A549 (cell line): ENCODE results near the gene PRPF8. TPM values are rescaled to one million over a fixed set of nuclear protein-coding genes. Genes with fewer than 3 reads are reported as not detected.

ENCODE experiments used
- ATAC-seq, 2 experiments: fragments of 200-7000 bp in 1 of 2; fragments of >200 bp in 1 of 2; cut with Nextera tagmentation in 1 of 2; cut with Tn5 transposase in 1 of 2; 3 replicates each; pipeline versions ENCODE4 v1.8.0 to v1.9.1; 2018 to 2020; ENCODE audit warnings: mild to moderate bottlenecking in 1 of 2, moderate library complexity in 1 of 2
- CTCF ChIA-PET: fragments of 300-600 bp; sonication (Branson Sonifier 250); formaldehyde crosslinking; extraction: SDS; loops from one replicate; lab custom pipeline; 2021; ENCODE audit warnings: antibody characterized with exemption, inconsistent platforms; lab: Yijun Ruan, JAX
- POLR2A ChIA-PET: fragments of 350-600 bp; formaldehyde crosslinking; extraction: SDS; loops from one replicate; lab custom pipeline; 2021; ENCODE audit warnings: antibody characterized with exemption, inconsistent platforms; lab: Yijun Ruan, JAX
- DNase-seq, 2 experiments: peaks; one replicate each; pipeline versions ENCODE4 v3.0.0 to v3.0.0-alpha.2; 2011 to 2016; ENCODE audit warnings: low read depth in 1 of 2, low spot score in 1 of 2
- FAIRE-seq: peaks from 2 replicates; lab custom pipeline; 2011; peaks lifted over from hg19 to GRCh38; lab: Jason Lieb, UNC
- H3K27ac ChIP-seq, 2 experiments: fragments of >200 bp; sonication (Bioruptor Twin); formaldehyde crosslinking; 3 replicates each; pipeline ENCODE4 v1.5.1; 2016 to 2017
- H3K4me1 ChIP-seq: fragments of >200 bp; sonication (Bioruptor Twin); formaldehyde crosslinking; 3 replicates; pipeline ENCODE4 v1.6.1; 2016
- H3K4me2 ChIP-seq: fragments of >200 bp; sonication (Bioruptor Twin); formaldehyde crosslinking; 3 replicates; pipeline ENCODE4 v1.6.1; 2016
- H3K4me3 ChIP-seq: fragments of >200 bp; sonication (Bioruptor Twin); formaldehyde crosslinking; 3 replicates; pipeline ENCODE4 v1.5.1; 2016
- H3K9me3 ChIP-seq: fragments of >200 bp; sonication (Bioruptor Twin); formaldehyde crosslinking; 3 replicates; pipeline ENCODE4 v1.6.1; 2016
- CBX8 ChIP-seq: fragments of 200-600 bp; sonication (generic); IDR thresholded peaks from 2 replicates; pipeline ENCODE4 v1.6.1; 2016
- CEBPB ChIP-seq, 2 experiments: fragments of >200 bp in 1 of 2; sonication (Bioruptor Twin) in 1 of 2; formaldehyde crosslinking in 1 of 2; IDR thresholded peaks; 2 replicates each; pipeline ENCODE4 v1.6.1; 2012 to 2016
- EHF ChIP-seq: fragments of 250-450 bp; sonication (Bioruptor Pico); IDR thresholded peaks from 2 replicates; pipeline ENCODE4 v1.5.0; 2020; ENCODE audit warnings: mild to moderate bottlenecking
- EP300 ChIP-seq, 2 experiments: fragments of >200 bp; sonication (Bioruptor Twin); formaldehyde crosslinking; IDR thresholded peaks; 2 replicates in 1 of 2; 3 replicates in 1 of 2; pipeline ENCODE4 v1.6.1; 2016 to 2017
- ESRRA ChIP-seq: fragments of 150-350 bp; IDR thresholded peaks from 2 replicates; pipeline ENCODE4 v1.6.1; 2014; ENCODE audit warnings: mild to moderate bottlenecking, low read length, borderline replicate concordance
- FOSB ChIP-seq: fragments of 250-450 bp; sonication (Bioruptor Pico); IDR thresholded peaks from 2 replicates; pipeline ENCODE4 v1.5.0; 2020; ENCODE audit warnings: mild to moderate bottlenecking, moderate library complexity
- GATA3 ChIP-seq: IDR thresholded peaks from 2 replicates; pipeline ENCODE4 v1.6.1; 2012; ENCODE audit warnings: borderline replicate concordance
- HDAC2 ChIP-seq: fragments of 200-600 bp; sonication (generic); IDR thresholded peaks from 2 replicates; pipeline ENCODE4 v1.6.1; 2016
- HMGXB4 ChIP-seq: fragments of 250-450 bp; sonication (Bioruptor Pico); IDR thresholded peaks from 2 replicates; pipeline ENCODE4 v1.5.0; 2021; ENCODE audit warnings: mild to moderate bottlenecking, moderate library complexity, borderline replicate concordance
- HOXA7 ChIP-seq: fragments of 250-450 bp; sonication (Bioruptor Pico); IDR thresholded peaks from 2 replicates; pipeline ENCODE4 v1.5.0; 2020; ENCODE audit warnings: mild to moderate bottlenecking, moderate library complexity
- HOXB13 ChIP-seq: fragments of 250-450 bp; sonication (Bioruptor Pico); IDR thresholded peaks from 2 replicates; pipeline ENCODE4 v1.5.0; 2020; ENCODE audit warnings: low read depth, mild to moderate bottlenecking, moderate library complexity
- JUN ChIP-seq, 2 experiments: fragments of >200 bp; sonication (Bioruptor Twin); formaldehyde crosslinking; IDR thresholded peaks; 2 replicates in 1 of 2; 3 replicates in 1 of 2; pipeline ENCODE4 v1.6.1; 2016 to 2017
- JUNB ChIP-seq: fragments of >200 bp; sonication (Bioruptor Twin); formaldehyde crosslinking; IDR thresholded peaks from 2 replicates; pipeline ENCODE4 v1.6.1; 2016
- KDM5A ChIP-seq: fragments of 200-600 bp; sonication (generic); IDR thresholded peaks from 2 replicates; pipeline ENCODE4 v1.6.1; 2016; ENCODE audit warnings: antibody characterized with exemption, mild to moderate bottlenecking
- MAFK ChIP-seq: fragments of 450-650 bp; IDR thresholded peaks from 2 replicates; pipeline ENCODE4 v1.6.1; 2014; ENCODE audit not compliant: partially characterized antibody
- PHF8 ChIP-seq: fragments of 200-600 bp; sonication (generic); IDR thresholded peaks from 2 replicates; pipeline ENCODE4 v1.6.1; 2016; ENCODE audit warnings: low read depth, mild to moderate bottlenecking, antibody characterized with exemption, moderate library complexity, borderline replicate concordance
- POLR2A ChIP-seq: IDR thresholded peaks from 2 replicates; pipeline ENCODE4 v1.6.1; 2012; ENCODE audit warnings: mild to moderate bottlenecking, low read length
- RAD21 ChIP-seq, 2 experiments: fragments of >200 bp in 1 of 2; sonication (Bioruptor Twin) in 1 of 2; formaldehyde crosslinking in 1 of 2; IDR thresholded peaks in 1 of 2; conservative IDR thresholded peaks in 1 of 2; 2 replicates in 1 of 2; 3 replicates in 1 of 2; pipeline ENCODE4 v1.6.1; 2012 to 2018; ENCODE audit warnings: inconsistent platforms in 1 of 2
- RCOR1 ChIP-seq: fragments of 150-350 bp; IDR thresholded peaks from 2 replicates; pipeline ENCODE4 v1.6.1; 2014; ENCODE audit warnings: antibody characterized with exemption, low read length, low read depth
- RNF2 ChIP-seq: fragments of 200-600 bp; sonication (generic); IDR thresholded peaks from 2 replicates; pipeline ENCODE4 v1.6.1; 2016; ENCODE audit warnings: low read depth, mild to moderate bottlenecking, antibody characterized with exemption, moderate library complexity, borderline replicate concordance
- SMC3 ChIP-seq: fragments of >200 bp; sonication (Bioruptor Twin); formaldehyde crosslinking; IDR thresholded peaks from 3 replicates; pipeline ENCODE4 v1.6.1; 2018; ENCODE audit warnings: inconsistent platforms
- SREBF2 ChIP-seq: fragments of 450-650 bp; IDR thresholded peaks from 2 replicates; pipeline ENCODE4 v1.6.1; 2014; ENCODE audit warnings: mild to moderate bottlenecking, moderate library complexity
- TFCP2L1 ChIP-seq: fragments of 250-450 bp; sonication (Bioruptor Pico); IDR thresholded peaks from 2 replicates; pipeline ENCODE4 v1.5.0; 2021; ENCODE audit warnings: mild to moderate bottlenecking
- USF2 ChIP-seq: fragments of 450-650 bp; IDR thresholded peaks from 2 replicates; pipeline ENCODE4 v1.6.1; 2014; ENCODE audit warnings: antibody characterized with exemption
- ZFP36 ChIP-seq: fragments of 450-650 bp; IDR thresholded peaks from 2 replicates; pipeline ENCODE4 v1.6.1; 2014; ENCODE audit warnings: borderline replicate concordance; ENCODE audit not compliant: partially characterized antibody
- WGBS: methylation state at CpG from one replicate; pipeline ENCODE4 v1.1.6; 2017; ENCODE audit errors: missing lambda C conversion rate; 5-methylcytosine and 5-hydroxymethylcytosine counted together
- polyA plus RNA-seq, 4 experiments: library from polyadenylated mRNA; depleted of rRNA in 3 of 4; stranded (reverse); fragments of >200 nt; fragmentation: RNase III in 1 of 4; extraction: RNeasy Plus Mini Kit Qiagen cat#74134 plus additional on column Dnase treatment in 1 of 4; gene quantifications; 2 replicates in 3 of 4; 3 replicates in 1 of 4; pipeline ENCODE4 v1.2.3, GENCODE V29; 2011 to 2017
- TF ChIP-seq, protein P1 (sequence below): fragments of >200 bp; sonication (Bioruptor Twin); formaldehyde crosslinking; IDR thresholded peaks from 2 replicates; pipeline ENCODE4 v1.6.1; 2016
- TF ChIP-seq, protein P2 (sequence below): fragments of 250-450 bp; sonication (Bioruptor Pico); IDR thresholded peaks from 2 replicates; pipeline ENCODE4 v1.5.0; 2020; ENCODE audit warnings: low read depth, mild to moderate bottlenecking, moderate library complexity
- TF ChIP-seq, protein P3 (sequence below): fragments of >200 bp; sonication (Bioruptor Twin); formaldehyde crosslinking; IDR thresholded peaks from 3 replicates; pipeline ENCODE4 v1.6.1; 2016

The PRPF8 gene
- polyA plus RNA-seq, 2 of the 4 experiments (the other 2 are of a cell fraction) = 234 to 263 TPM

GRCh38 chr17:1624650-1625049, 60.0 kb downstream of the PRPF8 start:
- no peak overlapping the region for H3K4me3 ChIP-seq
- TF ChIP-seq PHF8 (no peak), ZFP36 (no peak), KDM5A (no peak), ESRRA (no peak), POLR2A (no peak), USF2 (no peak), RCOR1 (no peak), TFCP2L1 (CRISPR knock-in tag) (no peak), SREBF2 (no peak), HMGXB4 (CRISPR knock-in tag) (no peak), MAFK (no peak), HOXB13 (CRISPR knock-in tag) (no peak), JUNB (no peak), RAD21 (conservative IDR thresholded peaks at IDR 0.05 in 1 of 2, IDR thresholded peaks at IDR 0.05 in 1 of 2) (no peak)
- TF ChIP-seq, protein P1, sequence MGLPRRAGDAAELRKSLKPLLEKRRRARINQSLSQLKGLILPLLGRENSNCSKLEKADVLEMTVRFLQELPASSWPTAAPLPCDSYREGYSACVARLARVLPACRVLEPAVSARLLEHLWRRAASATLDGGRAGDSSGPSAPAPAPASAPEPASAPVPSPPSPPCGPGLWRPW = no peak
- TF ChIP-seq, protein P2, sequence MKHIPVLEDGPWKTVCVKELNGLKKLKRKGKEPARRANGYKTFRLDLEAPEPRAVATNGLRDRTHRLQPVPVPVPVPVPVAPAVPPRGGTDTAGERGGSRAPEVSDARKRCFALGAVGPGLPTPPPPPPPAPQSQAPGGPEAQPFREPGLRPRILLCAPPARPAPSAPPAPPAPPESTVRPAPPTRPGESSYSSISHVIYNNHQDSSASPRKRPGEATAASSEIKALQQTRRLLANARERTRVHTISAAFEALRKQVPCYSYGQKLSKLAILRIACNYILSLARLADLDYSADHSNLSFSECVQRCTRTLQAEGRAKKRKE (CRISPR knock-in tag) = no peak
- TF ChIP-seq, protein P3, sequence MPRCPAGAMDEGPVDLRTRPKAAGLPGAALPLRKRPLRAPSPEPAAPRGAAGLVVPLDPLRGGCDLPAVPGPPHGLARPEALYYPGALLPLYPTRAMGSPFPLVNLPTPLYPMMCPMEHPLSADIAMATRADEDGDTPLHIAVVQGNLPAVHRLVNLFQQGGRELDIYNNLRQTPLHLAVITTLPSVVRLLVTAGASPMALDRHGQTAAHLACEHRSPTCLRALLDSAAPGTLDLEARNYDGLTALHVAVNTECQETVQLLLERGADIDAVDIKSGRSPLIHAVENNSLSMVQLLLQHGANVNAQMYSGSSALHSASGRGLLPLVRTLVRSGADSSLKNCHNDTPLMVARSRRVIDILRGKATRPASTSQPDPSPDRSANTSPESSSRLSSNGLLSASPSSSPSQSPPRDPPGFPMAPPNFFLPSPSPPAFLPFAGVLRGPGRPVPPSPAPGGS = no peak
- TF ChIP-seq, all 56 proteins: peak for 0
- FAIRE-seq = no peak
- no peak overlapping the region for H3K27ac ChIP-seq
- H3K9me3 ChIP-seq = no peaks in the 10 kb centered on the region
- CTCF ChIA-PET = interaction anchor here (0.6 to 18.3 kb wide), 9 partner anchors 6 to 365 kb away, joined by 3 to 263 read pairs (median 3); partner anchors contain the start of gene RILP
- H3K4me1 ChIP-seq = no peaks in the 10 kb centered on the region
- H3K4me2 ChIP-seq = no peak overlapping the region
- no peak for ATAC-seq
- no peak for DNase-seq
- 84% methylated on average over 12 of the region's 12 CpGs for WGBS
- POLR2A ChIA-PET = no interaction called here

GRCh38 chr17:1623057-1623630, 61.5 kb downstream of the PRPF8 start:
- TF ChIP-seq CBX8 = no peak
- no peak for TF ChIP-seq JUN (IDR thresholded peaks at IDR 0.05)
- no peak for TF ChIP-seq RAD21 (conservative IDR thresholded peaks at IDR 0.05 in 1 of 2, IDR thresholded peaks at IDR 0.05 in 1 of 2)
- TF ChIP-seq HOXB13 (CRISPR knock-in tag) = no peak
- no peak for TF ChIP-seq HMGXB4 (CRISPR knock-in tag)
- TF ChIP-seq TFCP2L1 (CRISPR knock-in tag) = no peak
- TF ChIP-seq EHF (CRISPR knock-in tag) = no peak
- TF ChIP-seq PHF8 = no peak
- no peak for TF ChIP-seq HOXA7 (CRISPR knock-in tag)
- TF ChIP-seq CEBPB (IDR thresholded peaks at IDR 0.05) = no peak
- TF ChIP-seq GATA3 = no peak
- no peak for TF ChIP-seq EP300 (IDR thresholded peaks at IDR 0.05)
- TF ChIP-seq RNF2 = no peak
- TF ChIP-seq, protein P2 (CRISPR knock-in tag) = no peak
- no peak for TF ChIP-seq SMC3
- no peak for TF ChIP-seq FOSB (CRISPR knock-in tag)
- no peak for TF ChIP-seq HDAC2
- DNase-seq (no peak), ATAC-seq (no peak), FAIRE-seq (no peak)
- Histone ChIP-seq H3K4me1 (peaks cover 4% of the 10 kb centered on the region), H3K4me3 (no peak overlapping the region), H3K27ac (no peak overlapping the region), H3K9me3 (no peaks in the 10 kb centered on the region), H3K4me2 (no peak overlapping the region)
- 85% methylated on average over 14 of the region's 14 CpGs for WGBS
- ChIA-PET POLR2A (no interaction called here), CTCF (interaction anchor here (1.1 to 18.3 kb wide), 4 partner anchors 6 to 62 kb away, joined by 3 to 263 read pairs (median 62); partner anchors contain the start of gene SLC43A2)
